HepG2 (cell line): ENCODE measurements around the gene VPS54. TPM values are rescaled to one million over a fixed set of nuclear protein-coding genes. Genes with fewer than 3 reads are reported as not detected.

Source experiments
- ATAC-seq: fragments of 200-7000 bp; cut with Tn5 transposase; 3 replicates; pipeline ENCODE4 v1.9.1; 2020; ENCODE audit warnings: mild to moderate bottlenecking, moderate library complexity
- BruUV-seq: library from RNA; stranded (reverse); fragments of 400-500 nt; replicated peaks from 2 replicates; lab custom pipeline; 2021; lab: Mats Ljungman, UMichigan
- CTCF ChIA-PET: fragments of 300-600 bp; formaldehyde crosslinking; extraction: SDS; loops from one replicate; lab custom pipeline; 2021; ENCODE audit warnings: low total read pairs, inconsistent platforms, low intra/inter-chr PET ratio; lab: Yijun Ruan, JAX
- POLR2A ChIA-PET: fragments of 350-600 bp; sonication (Branson Sonifier 250); formaldehyde crosslinking; loops from one replicate; lab custom pipeline; 2020; ENCODE audit warnings: antibody characterized with exemption, inconsistent platforms; lab: Yijun Ruan, JAX
- DNase-seq: peaks from one replicate; pipeline ENCODE4 v3.0.0-alpha.2; 2015; ENCODE audit warnings: low spot score
- FAIRE-seq: peaks from 3 replicates; lab custom pipeline; 2011; peaks lifted over from hg19 to GRCh38; lab: Jason Lieb, UNC
- H2AFZ ChIP-seq: one replicate; pipeline ENCODE4 v1.6.1; 2011; ENCODE audit warnings: low read length, inconsistent platforms
- H3K27ac ChIP-seq: fragments of 300-600 bp; 3 replicates; pipeline ENCODE4 v1.8.0; 2011; ENCODE audit warnings: mixed run types, mild to moderate bottlenecking, mixed read lengths, low read length, inconsistent platforms; ENCODE audit not compliant: insufficient read depth; ENCODE audit errors: extremely low read length
- H3K27me3 ChIP-seq, 2 experiments: fragments of 200-600 bp in 1 of 2; 2 replicates in 1 of 2; 3 replicates in 1 of 2; pipeline versions ENCODE4 v1.6.0 to v1.8.0; 2011; ENCODE audit warnings: low read length in 2 of 2, mild to moderate bottlenecking in 2 of 2, moderate library complexity in 2 of 2, inconsistent platforms in 1 of 2; ENCODE audit not compliant: insufficient read depth in 2 of 2, control insufficient read depth in 1 of 2
- H3K36me3 ChIP-seq, 2 experiments: fragments of 200-600 bp in 1 of 2; replicated peaks in 1 of 2; 2 replicates in 1 of 2; 3 replicates in 1 of 2; pipeline versions ENCODE4 v1.5.1 to v1.8.0; 2011; ENCODE audit warnings: low read length in 2 of 2, inconsistent platforms in 1 of 2; ENCODE audit not compliant: insufficient read depth in 2 of 2, control insufficient read depth in 1 of 2
- H3K4me1 ChIP-seq: 2 replicates; pipeline ENCODE4 v1.5.1; 2012; ENCODE audit warnings: low read length, inconsistent platforms; ENCODE audit not compliant: insufficient read depth
- H3K4me2 ChIP-seq: 2 replicates; pipeline ENCODE4 v1.6.0; 2011; ENCODE audit warnings: low read depth, low read length, inconsistent platforms
- H3K4me3 ChIP-seq, 3 experiments: fragments of 200-600 bp in 1 of 3; sonication (generic), shearing (Covaris generic) in 1 of 3; replicated peaks in 1 of 3; 2 replicates each; pipeline ENCODE4 v1.5.1; 2011 to 2016; ENCODE audit warnings: low read length in 3 of 3, inconsistent platforms in 2 of 3, low read depth in 2 of 3, mild to moderate bottlenecking in 2 of 3, control low read depth in 1 of 3, mixed read lengths in 1 of 3; ENCODE audit not compliant: insufficient read depth in 1 of 3
- H3K79me2 ChIP-seq: one replicate; pipeline ENCODE4 v1.6.1; 2011; ENCODE audit warnings: low read length, inconsistent platforms; ENCODE audit not compliant: insufficient read depth
- H3K9ac ChIP-seq: 2 replicates; pipeline ENCODE4 v1.6.0; 2011; ENCODE audit warnings: mild to moderate bottlenecking, low read depth, low read length, inconsistent platforms; ENCODE audit not compliant: insufficient read depth
- H3K9me3 ChIP-seq: 2 replicates; pipeline ENCODE4 v1.5.1; 2012; ENCODE audit warnings: mild to moderate bottlenecking, low read length
- H4K20me1 ChIP-seq: 2 replicates; pipeline ENCODE4 v1.6.0; 2011; ENCODE audit warnings: inconsistent platforms, mild to moderate bottlenecking, low read length, moderate library complexity; ENCODE audit not compliant: insufficient read depth
- AKAP8 ChIP-seq: sonication (generic); formaldehyde crosslinking; IDR thresholded peaks from 2 replicates; pipeline ENCODE4 v1.5.1; 2020; ENCODE audit warnings: mild to moderate bottlenecking, missing genetic modification reagents
- FOSL1 ChIP-seq: sonication (generic); formaldehyde crosslinking; IDR thresholded peaks from 2 replicates; pipeline ENCODE4 v1.9.0; 2021; ENCODE audit warnings: missing genetic modification reagents, borderline replicate concordance
- GLI4 ChIP-seq: sonication (generic); formaldehyde crosslinking; IDR thresholded peaks from 2 replicates; pipeline ENCODE4 v1.5.1; 2020; ENCODE audit warnings: missing genetic modification reagents, mild to moderate bottlenecking, moderate library complexity, borderline replicate concordance
- KDM6A ChIP-seq: IDR thresholded peaks from 2 replicates; pipeline ENCODE4 v1.6.1; 2016; ENCODE audit warnings: low read depth
- MATR3 ChIP-seq: sonication (generic); formaldehyde crosslinking; IDR thresholded peaks from 2 replicates; pipeline ENCODE4 v1.4.0; 2020; ENCODE audit warnings: missing genetic modification reagents
- PTBP1 ChIP-seq: fragments of 200-400 bp; formaldehyde crosslinking; IDR thresholded peaks from 2 replicates; pipeline ENCODE4 v1.6.1; 2018; ENCODE audit warnings: low read length, low read depth; ENCODE audit not compliant: poor library complexity, severe bottlenecking
- RFXANK ChIP-seq: IDR thresholded peaks from 2 replicates; pipeline ENCODE4 v1.6.1; 2016
- SIN3B ChIP-seq: fragments of 150-350 bp; IDR thresholded peaks from 2 replicates; pipeline ENCODE4 v1.6.1; 2014; ENCODE audit warnings: low read length
- STAT5B ChIP-seq: sonication (generic); formaldehyde crosslinking; IDR thresholded peaks from 2 replicates; pipeline ENCODE4 v1.4.0; 2020; ENCODE audit warnings: missing genetic modification reagents
- YY1 ChIP-seq: IDR thresholded peaks from 2 replicates; pipeline ENCODE4 v1.6.1; 2011; ENCODE audit warnings: low read length, low read depth, moderate library complexity, mild to moderate bottlenecking; ENCODE audit not compliant: insufficient read depth, insufficient replicate concordance
- ZFP36L2 ChIP-seq: sonication (generic); formaldehyde crosslinking; IDR thresholded peaks from 2 replicates; pipeline ENCODE4 v1.4.0; 2020; ENCODE audit warnings: missing genetic modification reagents
- ZNF136 ChIP-seq: sonication (generic); formaldehyde crosslinking; IDR thresholded peaks from 2 replicates; pipeline ENCODE4 v1.8.1; 2022; ENCODE audit warnings: low read depth, mild to moderate bottlenecking, moderate library complexity, missing genetic modification reagents
- ZNF329 ChIP-seq: sonication (generic); formaldehyde crosslinking; IDR thresholded peaks from 2 replicates; pipeline ENCODE4 v1.9.0; 2021; ENCODE audit warnings: low read depth, mild to moderate bottlenecking, missing genetic modification reagents
- ZNF382 ChIP-seq: sonication (generic); formaldehyde crosslinking; IDR thresholded peaks from 2 replicates; pipeline ENCODE4 v1.5.0; 2020; ENCODE audit warnings: missing genetic modification reagents, mild to moderate bottlenecking, borderline replicate concordance
- ZNF430 ChIP-seq: sonication (generic); formaldehyde crosslinking; IDR thresholded peaks from 2 replicates; pipeline ENCODE4 v1.9.0; 2021; ENCODE audit warnings: mild to moderate bottlenecking, missing genetic modification reagents
- ZSCAN29 ChIP-seq: sonication (generic); formaldehyde crosslinking; conservative IDR thresholded peaks from 2 replicates; pipeline ENCODE4 v1.4.0; 2020; ENCODE audit warnings: mild to moderate bottlenecking, missing genetic modification reagents
- WGBS: methylation state at CpG from one replicate; pipeline ENCODE4 v1.1.6; 2017; ENCODE audit warnings: low lambda C conversion rate; 5-methylcytosine and 5-hydroxymethylcytosine counted together
- in situ Hi-C: cut with HindIII; loops from 2 replicates; pipeline ENCODE4 v1.10.0; 2017; ENCODE audit warnings: low pct_unique_long_range_greater_than_20kb; ENCODE audit not compliant: extremely low pct_ligation_motif_present
- intact Hi-C: fragments of 100-400 bp; cut with micrococcal nuclease; formaldehyde crosslinking; loops from one replicate; pipeline ENCODE4 v1.10.0; 2022; ENCODE audit not compliant: unreplicated experiment
- polyA plus RNA-seq, 8 experiments: library from polyadenylated mRNA; depleted of rRNA in 3 of 8; stranded (reverse) in 7 of 8; unstranded in 1 of 8; fragments of >200 nt; fragmentation: Illumina TruSeq in 4 of 8; extraction: Trizol in 4 of 8; gene quantifications; 2 replicates each; pipeline versions ENCODE4 v1.2.1 to v1.2.3, GENCODE V29; 2011 to 2016; ENCODE audit warnings: low read depth in 4 of 8, missing spikeins in 1 of 8, mixed read lengths in 1 of 8; ENCODE audit not compliant: insufficient read depth in 1 of 8
- total RNA-seq, 5 experiments: library from RNA; depleted of rRNA; stranded (reverse); fragments of >200 nt; fragmentation: Illumina TruSeq; extraction: Trizol; gene quantifications; 2 replicates each; pipeline ENCODE4 v1.2.3, GENCODE V29; 2016; ENCODE audit warnings: low read depth in 1 of 5
- TF ChIP-seq, protein P1 (sequence below): sonication (generic); formaldehyde crosslinking; IDR thresholded peaks from 2 replicates; pipeline ENCODE4 v1.4.0; 2020; ENCODE audit warnings: missing genetic modification reagents, mild to moderate bottlenecking, borderline replicate concordance

Gene VPS54
- total and polyA plus RNA-seq, 2 of the 13 experiments (the other 11 are each of a cell fraction or from before 2014, with no cell fraction given): 64.7 to 77.5 TPM

DNA sequence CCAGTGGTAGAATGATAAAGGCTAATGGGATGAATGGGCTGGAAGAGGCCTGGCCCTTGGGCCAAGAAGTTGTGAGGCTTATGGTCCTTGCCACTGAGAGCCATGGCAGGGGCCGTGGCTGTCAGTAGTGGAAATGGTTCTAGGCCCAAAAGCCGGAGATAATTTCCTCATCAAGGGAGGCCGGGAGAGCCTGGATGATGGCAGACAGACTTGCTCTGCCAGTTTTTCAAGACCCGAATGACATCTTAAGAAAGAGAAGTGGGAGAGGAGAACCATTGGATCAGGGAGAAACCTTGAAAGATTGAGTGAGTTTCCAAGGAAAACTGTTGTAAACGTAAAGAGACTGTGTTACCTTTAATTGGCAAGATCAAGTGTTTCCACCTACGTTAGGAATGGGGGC lies 46.3 kb upstream of the VPS54 start:
- Histone ChIP-seq H4K20me1 (no peaks in the 10 kb centered on the region), H3K27me3 (peaks cover 2 to 12% of the 10 kb centered on the region in 2 experiments; a peak in 1 of 5 replicates), H2AFZ (no peak overlapping the region), H3K9me3 (no peaks in the 10 kb centered on the region), H3K9ac (no peak overlapping the region), H3K79me2 (no peaks in the 10 kb centered on the region), H3K4me2 (no peak overlapping the region), H3K4me3 (no peak overlapping the region), H3K27ac (no peak overlapping the region), H3K36me3 (no peaks in the 10 kb centered on the region), H3K4me1 (peaks cover 29% of the 10 kb centered on the region)
- in situ Hi-C loops: no loop called here
- WGBS: 55% methylated on average over 6 of the region's 6 CpGs
- no TSS peak for BruUV-seq
- intact Hi-C loops: no loop called here
- FAIRE-seq: no peak
- no peak for TF ChIP-seq FOSL1 (CRISPR knock-in tag)
- TF ChIP-seq ZNF329 (CRISPR knock-in tag): no peak
- TF ChIP-seq PTBP1: no peak
- TF ChIP-seq YY1: no peak
- no peak for TF ChIP-seq ZNF136 (CRISPR knock-in tag)
- no peak for TF ChIP-seq AKAP8 (CRISPR knock-in tag)
- TF ChIP-seq MATR3 (CRISPR knock-in tag): no peak
- TF ChIP-seq ZNF430 (CRISPR knock-in tag): no peak
- no peak for TF ChIP-seq ZSCAN29 (CRISPR knock-in tag)
- no peak for TF ChIP-seq RFXANK (CRISPR knock-in tag)
- TF ChIP-seq SIN3B: no peak
- TF ChIP-seq ZNF382 (CRISPR knock-in tag): no peak
- no peak for TF ChIP-seq ZFP36L2 (CRISPR knock-in tag)
- TF ChIP-seq, protein P1, sequence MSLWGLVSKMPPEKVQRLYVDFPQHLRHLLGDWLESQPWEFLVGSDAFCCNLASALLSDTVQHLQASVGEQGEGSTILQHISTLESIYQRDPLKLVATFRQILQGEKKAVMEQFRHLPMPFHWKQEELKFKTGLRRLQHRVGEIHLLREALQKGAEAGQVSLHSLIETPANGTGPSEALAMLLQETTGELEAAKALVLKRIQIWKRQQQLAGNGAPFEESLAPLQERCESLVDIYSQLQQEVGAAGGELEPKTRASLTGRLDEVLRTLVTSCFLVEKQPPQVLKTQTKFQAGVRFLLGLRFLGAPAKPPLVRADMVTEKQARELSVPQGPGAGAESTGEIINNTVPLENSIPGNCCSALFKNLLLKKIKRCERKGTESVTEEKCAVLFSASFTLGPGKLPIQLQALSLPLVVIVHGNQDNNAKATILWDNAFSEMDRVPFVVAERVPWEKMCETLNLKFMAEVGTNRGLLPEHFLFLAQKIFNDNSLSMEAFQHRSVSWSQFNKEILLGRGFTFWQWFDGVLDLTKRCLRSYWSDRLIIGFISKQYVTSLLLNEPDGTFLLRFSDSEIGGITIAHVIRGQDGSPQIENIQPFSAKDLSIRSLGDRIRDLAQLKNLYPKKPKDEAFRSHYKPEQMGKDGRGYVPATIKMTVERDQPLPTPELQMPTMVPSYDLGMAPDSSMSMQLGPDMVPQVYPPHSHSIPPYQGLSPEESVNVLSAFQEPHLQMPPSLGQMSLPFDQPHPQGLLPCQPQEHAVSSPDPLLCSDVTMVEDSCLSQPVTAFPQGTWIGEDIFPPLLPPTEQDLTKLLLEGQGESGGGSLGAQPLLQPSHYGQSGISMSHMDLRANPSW (CRISPR knock-in tag): no peak
- TF ChIP-seq STAT5B: no peak
- TF ChIP-seq GLI4 (CRISPR knock-in tag): no peak
- no peak for TF ChIP-seq KDM6A (CRISPR knock-in tag)
- DNase-seq: no peak
- ChIA-PET POLR2A (no interaction called here), CTCF (no interaction called here)
- ATAC-seq: no peak
